ENCODE data around the gene CCNO.

The CCNO gene

GRCh38 chr5:55230086-55230629, 3.2 kb downstream of the CCNO start:
- H3K27me3 ChIP-seq (replicated peaks; ENCODE audit: insufficient read depth, low read length) = peaks cover 44% of the 10 kb centered on the region
- H4K20me1 ChIP-seq (ENCODE audit: insufficient read depth, low read length) = no peaks in the 10 kb centered on the region
- H3K4me1 ChIP-seq (ENCODE audit: low read length) = 0 out of 2 replicates have a peak, but pooled peaks cover 11% of the 10 kb centered on the region
- TF ChIP-seq EZH2 (optimal IDR thresholded peaks at IDR 0.05; ENCODE audit: low read depth, low read length) (no peak), EZH2phosphoT487 (IDR thresholded peaks at IDR 0.05; ENCODE audit: low read length) (no peak), CTCF (IDR thresholded peaks at IDR 0.05; ENCODE audit: low read length) (no peak)
- DNase-seq = no peak
- no peaks in the 10 kb centered on the region for H3K9me3 ChIP-seq (replicated peaks; ENCODE audit: insufficient read depth, low read length)
- H3K9ac ChIP-seq (ENCODE audit: low read length) = no peak overlapping the region
- H3K4me2 ChIP-seq (ENCODE audit: low read depth, low read length) = no peak overlapping the region
- no peaks in the 10 kb centered on the region for H3K9me2 ChIP-seq (replicated peaks; ENCODE audit: insufficient read depth, low read length)
- H2AFZ ChIP-seq (ENCODE audit: low read length) = no peak overlapping the region
- no peaks in the 10 kb centered on the region for H3K36me3 ChIP-seq (replicated peaks; ENCODE audit: insufficient read depth, low read length)
- H3F3A ChIP-seq (ENCODE audit: insufficient read depth, low read length) = peaks cover 17% of the 10 kb centered on the region; the same call in 1 of the 2 replicates
- H3K27ac ChIP-seq (ENCODE audit: low read length) = no peak overlapping the region
- H3K79me2 ChIP-seq (ENCODE audit: low read length) = no peaks in the 10 kb centered on the region
- H3K4me3 ChIP-seq (ENCODE audit: low read length) = no peak overlapping the region

- H3K79me2 ChIP-seq (ENCODE audit: low read length) = no peaks in the 10 kb centered on the region
- peak overlapping the region; percentile 56; the same call in 1 of the 2 replicates for H3K9ac ChIP-seq (ENCODE audit: low read length)
- peaks cover 44% of the 10 kb centered on the region for H3K27me3 ChIP-seq (replicated peaks; ENCODE audit: insufficient read depth, low read length)
- peak overlapping the region; percentile 97 for H3K4me2 ChIP-seq (ENCODE audit: low read depth, low read length)
- no peak for DNase-seq
- TF ChIP-seq EZH2phosphoT487 (IDR thresholded peaks at IDR 0.05; ENCODE audit: low read length) (no peak), CTCF (IDR thresholded peaks at IDR 0.05; ENCODE audit: low read length) (no peak), EZH2 (optimal IDR thresholded peaks at IDR 0.05; ENCODE audit: low read depth, low read length) (no peak)
- no peak overlapping the region for H3K27ac ChIP-seq (ENCODE audit: low read length)
- no peaks in the 10 kb centered on the region for H4K20me1 ChIP-seq (ENCODE audit: insufficient read depth, low read length)
- no peaks in the 10 kb centered on the region for H3K9me3 ChIP-seq (replicated peaks; ENCODE audit: insufficient read depth, low read length)
- peaks cover 8% of the 10 kb centered on the region; the same call in 1 of the 2 replicates for H3F3A ChIP-seq (ENCODE audit: insufficient read depth, low read length)
- H3K4me3 ChIP-seq (ENCODE audit: low read length) = peak overlapping the region; percentile 75
- H2AFZ ChIP-seq (ENCODE audit: low read length) = peak overlapping the region; percentile 94
- H3K4me1 ChIP-seq (ENCODE audit: low read length) = 0 out of 2 replicates have a peak, but pooled peaks cover 8% of the 10 kb centered on the region
- no peaks in the 10 kb centered on the region for H3K9me2 ChIP-seq (replicated peaks; ENCODE audit: insufficient read depth, low read length)
- H3K36me3 ChIP-seq (replicated peaks; ENCODE audit: insufficient read depth, low read length) = no peaks in the 10 kb centered on the region
Measured at GRCh38 chr5:55227664-55228430, 5.6 kb downstream of the CCNO start.

GRCh38 chr5:55226934-55227663, 6.3 kb downstream of the CCNO start, which contains the start of gene MCIDAS:
MCIDAS (minus strand) TSS chr5:55227315; CDS start chr5:55227138, 177 bp downstream.
- Histone ChIP-seq H3K9ac (ENCODE audit: low read length) (peak within 1 kb of the TSS; percentile 56), H3K27me3 (replicated peaks; ENCODE audit: insufficient read depth, low read length) (peaks cover 40% of the 10 kb centered on the region), H3F3A (ENCODE audit: insufficient read depth, low read length) (peaks cover 8% of the 10 kb centered on the region; the same call in 1 of the 2 replicates), H3K9me2 (replicated peaks; ENCODE audit: insufficient read depth, low read length) (no peaks in the 10 kb centered on the region), H3K27ac (ENCODE audit: low read length) (peak within 1 kb of the TSS; percentile 46; the same call in 1 of the 2 replicates), H3K79me2 (ENCODE audit: low read length) (no peaks in the 10 kb centered on the region), H3K9me3 (replicated peaks; ENCODE audit: insufficient read depth, low read length) (no peaks in the 10 kb centered on the region), H4K20me1 (ENCODE audit: insufficient read depth, low read length) (no peaks in the 10 kb centered on the region), H3K4me2 (ENCODE audit: low read depth, low read length) (peak within 1 kb of the TSS; percentile 97), H3K36me3 (replicated peaks; ENCODE audit: insufficient read depth, low read length) (no peaks in the 10 kb centered on the region), H2AFZ (ENCODE audit: low read length) (peak within 1 kb of the TSS; percentile 94), H3K4me1 (ENCODE audit: low read length) (0 out of 2 replicates have a peak, but pooled peaks cover 4% of the 10 kb centered on the region), H3K4me3 (ENCODE audit: low read length) (peak within 1 kb of the TSS; percentile 75)
- peak; percentile 39 for TF ChIP-seq CTCF (IDR thresholded peaks at IDR 0.05; ENCODE audit: low read length)
- TF ChIP-seq EZH2phosphoT487 (IDR thresholded peaks at IDR 0.05; ENCODE audit: low read length) = no peak
- peak; percentile 84 for DNase-seq
